T-helper 17 cell (primary cell): ENCODE results near the gene HEMK1. TPM values are rescaled to one million over a fixed set of nuclear protein-coding genes. Genes with fewer than 3 reads are reported as not detected.

Experiments used
- ATAC-seq: fragments of 150-1000 bp; cut with Tn5 transposase; 2 replicates; pipeline ENCODE4 v1.10.0; 2021; ENCODE audit warnings: mild to moderate bottlenecking, moderate library complexity
- DNase-seq, 3 donors: peaks; one replicate each; pipeline versions ENCODE4 v3.0.0 to v3.0.0-alpha.2; 2020 to 2021
- H3K9me3 ChIP-seq: one replicate; pipeline ENCODE4 v1.7.0; 2013; ENCODE audit warnings: low read length, mild to moderate bottlenecking; ENCODE audit not compliant: control insufficient read depth, poor library complexity, severe bottlenecking
- H3K27ac Mint-ChIP-seq: one replicate; pipeline ENCODE4 v1.8.0; 2022; ENCODE audit warnings: mild to moderate bottlenecking, moderate library complexity, mixed read lengths
- H3K27me3 Mint-ChIP-seq: one replicate; pipeline ENCODE4 v1.8.0; 2022; ENCODE audit warnings: mixed read lengths
- H3K36me3 Mint-ChIP-seq: one replicate; pipeline ENCODE4 v1.8.0; 2022; ENCODE audit warnings: low read depth, mixed read lengths
- H3K4me1 Mint-ChIP-seq: one replicate; pipeline ENCODE4 v1.8.0; 2022; ENCODE audit warnings: mild to moderate bottlenecking, mixed read lengths
- H3K4me3 Mint-ChIP-seq: one replicate; pipeline ENCODE4 v1.8.0; 2022; ENCODE audit warnings: mild to moderate bottlenecking, moderate library complexity, mixed read lengths
- total RNA-seq, 4 donors: library from RNA in 2 of 4; stranded (reverse) in 2 of 4; gene quantifications; one replicate each; pipeline ENCODE4 v1.2.3 and lab custom pipeline; 2022 to 2026

The HEMK1 gene
- total RNA-seq, 2 donors from 2014 or later: 22.7 to 25.1 TPM

DNA sequence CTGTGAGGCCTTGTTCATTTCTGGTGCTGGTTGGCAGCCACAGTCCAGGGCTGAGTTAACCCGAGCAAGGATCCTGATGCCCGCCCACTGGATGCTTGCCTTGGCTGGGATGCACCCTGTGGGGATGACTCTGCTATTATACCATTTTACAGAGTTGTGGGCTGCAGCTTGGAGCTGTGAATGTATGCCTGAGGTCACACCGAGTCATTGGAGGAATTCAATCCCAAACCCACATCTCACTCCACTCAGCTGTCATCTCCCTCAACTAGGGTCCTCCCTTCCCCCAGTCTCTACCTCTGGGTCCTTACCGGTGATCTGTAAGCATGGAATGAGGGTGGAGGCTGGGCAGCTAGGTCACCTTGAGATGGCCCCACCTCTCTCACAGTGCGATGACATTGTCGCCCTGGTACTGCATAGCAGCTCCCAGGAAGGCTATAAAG is 69.8 kb downstream of the HEMK1 start:
- Mint-ChIP-seq H3K27ac (peak overlapping the region; percentile 29), H3K36me3 (peaks cover 7% of the 10 kb centered on the region), H3K27me3 (no peaks in the 10 kb centered on the region), H3K4me3 (no peak overlapping the region), H3K4me1 (peaks cover 29% of the 10 kb centered on the region)
- H3K9me3 ChIP-seq: no peaks in the 10 kb centered on the region
- DNase-seq (no peak), ATAC-seq (no peak)

DNA sequence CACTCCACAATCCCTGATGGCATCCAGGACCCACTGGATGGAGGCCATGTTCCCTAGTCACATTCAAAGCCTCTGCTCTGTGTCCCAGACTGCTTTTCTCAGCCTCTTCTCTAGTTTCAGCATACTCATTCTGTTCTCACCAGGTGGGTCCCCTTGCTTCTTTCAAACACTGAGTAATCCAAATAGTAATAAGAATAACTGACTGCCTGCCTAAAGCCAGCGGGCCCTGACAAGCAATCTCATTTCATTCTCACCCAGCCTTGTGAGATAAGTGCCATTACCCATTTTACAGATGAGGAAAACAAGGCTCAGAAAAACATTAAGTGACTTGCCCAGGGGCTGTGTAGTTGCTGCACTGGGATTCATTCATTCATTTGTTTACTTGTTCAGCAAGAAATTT is 73.1 kb downstream of the HEMK1 start:
- ATAC-seq: no peak
- no peaks in the 10 kb centered on the region for H3K9me3 ChIP-seq
- no peak overlapping the region for H3K4me3 Mint-ChIP-seq
- H3K27me3 Mint-ChIP-seq: no peaks in the 10 kb centered on the region
- peaks cover 14% of the 10 kb centered on the region for H3K4me1 Mint-ChIP-seq
- peaks cover 10% of the 10 kb centered on the region for H3K36me3 Mint-ChIP-seq
- DNase-seq: no peak
- no peak overlapping the region for H3K27ac Mint-ChIP-seq

DNA sequence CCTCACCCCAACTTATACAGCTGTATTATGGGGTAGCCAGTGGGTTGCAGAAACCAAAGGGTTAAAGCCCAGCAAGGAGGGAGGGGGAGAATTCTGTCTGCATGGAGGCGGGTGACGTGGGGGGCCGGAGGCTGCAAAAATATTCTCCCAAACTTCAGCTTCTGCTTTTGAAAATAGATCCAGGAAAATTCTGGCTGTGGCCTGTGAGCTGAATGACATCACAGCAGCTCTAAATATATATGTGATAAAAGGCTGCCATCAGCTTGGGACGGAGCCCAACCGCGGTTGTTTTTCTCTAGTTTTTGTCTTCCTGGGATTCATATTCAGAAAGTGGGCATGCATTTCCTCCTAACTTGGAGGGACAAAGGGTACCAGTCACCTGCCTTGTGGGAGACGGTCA is 75.2 kb downstream of the HEMK1 start:
- H3K36me3 Mint-ChIP-seq: peaks cover 6% of the 10 kb centered on the region

DNA sequence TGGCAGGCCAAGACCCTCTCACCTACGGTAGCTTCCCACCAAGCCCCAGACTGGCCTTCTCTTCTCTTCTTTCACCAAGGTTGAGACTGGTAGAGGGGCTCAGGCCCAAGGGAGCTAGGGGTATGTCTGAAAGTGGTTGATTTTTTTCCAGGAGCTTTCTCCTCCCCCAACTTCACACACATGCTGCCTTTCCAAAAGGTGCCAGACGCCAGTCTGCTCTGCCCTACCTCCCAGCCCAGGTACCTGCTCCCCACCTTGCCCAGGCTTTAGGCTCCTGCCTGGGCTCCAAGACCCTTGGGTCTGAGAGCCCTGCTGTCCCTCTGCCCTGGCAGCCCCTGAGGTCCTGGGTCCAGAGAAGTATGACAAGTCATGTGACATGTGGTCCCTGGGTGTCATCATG is 76.1 kb downstream of the HEMK1 start:
- no peaks in the 10 kb centered on the region for H3K9me3 ChIP-seq
- peaks cover 6% of the 10 kb centered on the region for H3K36me3 Mint-ChIP-seq

More for the DNA sequence above, 75.2 kb downstream of the HEMK1 start:
- ATAC-seq (no peak), DNase-seq (no peak)
- Mint-ChIP-seq H3K27ac (peak overlapping the region; percentile 61), H3K27me3 (no peaks in the 10 kb centered on the region), H3K4me3 (no peak overlapping the region), H3K4me1 (peaks cover 4% of the 10 kb centered on the region)
- no peaks in the 10 kb centered on the region for H3K9me3 ChIP-seq

More for the DNA sequence above, 76.1 kb downstream of the HEMK1 start:
- DNase-seq (no peak), ATAC-seq (no peak)
- H3K27ac Mint-ChIP-seq: peak overlapping the region; percentile 43
- peaks cover 5% of the 10 kb centered on the region for H3K4me1 Mint-ChIP-seq
- H3K27me3 Mint-ChIP-seq: no peaks in the 10 kb centered on the region
- H3K4me3 Mint-ChIP-seq: no peak overlapping the region

Other genes with a start within 250 kb of the HEMK1 start
- gene HYAL2, start 246.8 kb upstream of the HEMK1 start, total RNA-seq: 1 to 10 TPM; 1.6 to 2.1 TPM
- 10 to 100 TPM; 17.7 to 18.0 TPM for gene TUSC2, start 241.3 kb upstream of the HEMK1 start, total RNA-seq
- 100 to 1,000 TPM in 1 of 2 donors, 10 to 100 TPM in 1; 83.5 to 105 TPM for gene RASSF1, start 228.7 kb upstream of the HEMK1 start, total RNA-seq
- 1 to 10 TPM; 1.1 to 1.3 TPM for gene ZMYND10, start 223.8 kb upstream of the HEMK1 start, total RNA-seq
- 10 to 100 TPM; 27.5 to 29.1 TPM for gene NPRL2, start 218.7 kb upstream of the HEMK1 start, total RNA-seq
- 10 to 100 TPM; 20.8 to 27.2 TPM for gene CYB561D2, start 218.7 kb upstream of the HEMK1 start, total RNA-seq
- gene TMEM115, start 210.0 kb upstream of the HEMK1 start, total RNA-seq: 10 to 100 TPM; 16.7 to 17.4 TPM
- 1 to 10 TPM; 2.2 to 3.5 TPM for gene CACNA2D2, start 65.9 kb upstream of the HEMK1 start, total RNA-seq
- 10 to 100 TPM; 15.0 to 17.1 TPM for gene C3orf18, start 1.8 kb upstream of the HEMK1 start, total RNA-seq
- gene CISH, start 42.3 kb downstream of the HEMK1 start, total RNA-seq: 10 to 100 TPM; 28.3 to 63.4 TPM
- gene MAPKAPK3, start 47.6 kb downstream of the HEMK1 start, total RNA-seq: 10 to 100 TPM; 44.7 to 49.2 TPM
- 1 to 10 TPM; 1.9 to 3.2 TPM for gene DOCK3, start 105.4 kb downstream of the HEMK1 start, total RNA-seq